GM12878 (cell line): ENCODE data around the gene PLCB2. TPM values are rescaled to one million over a fixed set of nuclear protein-coding genes. Genes with fewer than 3 reads are reported as not detected.
A peak's percentile ranks its signal among the peaks of the same experiment; 100 is the strongest.

Experiments used
- EGR1 ChIP-seq, 2 experiments: IDR thresholded peaks; 1 replicate in 1 of 2; 2 replicates in 1 of 2; pipeline ENCODE4 v1.6.1; 2011 to 2012; ENCODE audit warnings: low read depth in 2 of 2, low read length in 2 of 2, borderline replicate concordance in 1 of 2, mild to moderate bottlenecking in 1 of 2, moderate library complexity in 1 of 2
- FOS ChIP-seq: IDR thresholded peaks from 3 replicates; pipeline ENCODE4 v1.6.1; 2011; ENCODE audit warnings: borderline replicate concordance; ENCODE audit not compliant: insufficient read length; ENCODE audit errors: extremely low read depth
- HDAC6 ChIP-seq: fragments of 200-600 bp; sonication (generic); IDR thresholded peaks from one replicate; pipeline ENCODE4 v1.8.0; 2017; ENCODE audit warnings: antibody characterized with exemption; ENCODE audit not compliant: unreplicated experiment
- IKZF1 ChIP-seq: fragments of 450-650 bp; conservative IDR thresholded peaks from 2 replicates; pipeline ENCODE4 v1.6.1; 2017; ENCODE audit warnings: antibody characterized with exemption, mild to moderate bottlenecking
- IRF4 ChIP-seq: IDR thresholded peaks from 2 replicates; pipeline ENCODE4 v1.6.1; 2011; ENCODE audit warnings: low read depth, low read length
- JUNB ChIP-seq: IDR thresholded peaks from 2 replicates; pipeline ENCODE4 v1.6.1; 2016; ENCODE audit warnings: antibody characterized with exemption, mild to moderate bottlenecking
- MYB ChIP-seq: fragments of 150-350 bp; IDR thresholded peaks from 2 replicates; pipeline ENCODE4 v1.6.1; 2014; ENCODE audit warnings: mild to moderate bottlenecking, low read depth, low read length, borderline replicate concordance
- NFYA ChIP-seq: IDR thresholded peaks from 2 replicates; pipeline ENCODE4 v1.6.1; 2011; ENCODE audit warnings: low read depth, mild to moderate bottlenecking, low read length, improper control_type of control experiment, borderline replicate concordance
- PAX5 ChIP-seq: IDR thresholded peaks from 2 replicates; pipeline ENCODE4 v1.6.1; 2011; ENCODE audit warnings: low read depth, low read length, borderline replicate concordance
- RUNX3 ChIP-seq: IDR thresholded peaks from 2 replicates; pipeline ENCODE4 v1.6.1; 2012; ENCODE audit warnings: low read length, inconsistent platforms
- TCF12 ChIP-seq: IDR thresholded peaks from 2 replicates; pipeline ENCODE4 v1.6.1; 2011; ENCODE audit warnings: low read depth, mild to moderate bottlenecking, low read length
- TCF3 ChIP-seq: IDR thresholded peaks from 2 replicates; pipeline ENCODE4 v1.6.1; 2012; ENCODE audit warnings: low read depth, mild to moderate bottlenecking, low read length, borderline replicate concordance; ENCODE audit not compliant: insufficient read depth
- YBX1 ChIP-seq: fragments of 450-650 bp; IDR thresholded peaks from 2 replicates; pipeline ENCODE4 v1.6.1; 2016; ENCODE audit warnings: antibody characterized with exemption
- polyA plus RNA-seq, 11 experiments: library from polyadenylated mRNA; depleted of rRNA in 4 of 11; unstranded in 6 of 11; stranded (reverse) in 5 of 11; fragments of >200 nt; fragmentation: Nextera tagmentation in 4 of 11; fragmentation: Illumina TruSeq in 1 of 11; extraction: Ambion mirVana in 4 of 11; extraction: Trizol in 1 of 11; gene quantifications; 1 replicate in 1 of 11; 2 replicates in 10 of 11; pipeline versions ENCODE4 v1.2.1 to v1.2.3, GENCODE V29; 2011 to 2016; ENCODE audit warnings: inconsistent platforms in 2 of 11, missing spikeins in 2 of 11, low read depth in 1 of 11
- total RNA-seq, 4 experiments: library from RNA; depleted of rRNA in 3 of 4; stranded (reverse); fragments of >200 nt in 3 of 4; fragmentation: Illumina TruSeq in 1 of 4; extraction: Trizol in 1 of 4; gene quantifications; 2 replicates each; pipeline versions ENCODE4 v1.2.1 to v1.2.3, GENCODE V29; 2013 to 2021
- TF ChIP-seq, protein P1 (sequence below): fragments of 450-650 bp; IDR thresholded peaks from 2 replicates; pipeline ENCODE4 v1.6.1; 2016; ENCODE audit warnings: mild to moderate bottlenecking
- TF ChIP-seq, protein P2 (sequence below): fragments of 450-650 bp; IDR thresholded peaks from 2 replicates; pipeline ENCODE4 v1.6.1; 2017; ENCODE audit warnings: low read depth, mild to moderate bottlenecking, moderate library complexity
- TF ChIP-seq, protein P3 (sequence below): fragments of 450-650 bp; IDR thresholded peaks from 2 replicates; pipeline ENCODE4 v1.6.1; 2017; ENCODE audit warnings: mild to moderate bottlenecking, low read depth, inconsistent platforms; ENCODE audit not compliant: poor library complexity, severe bottlenecking
- TF ChIP-seq, protein P4 (sequence below): fragments of 450-650 bp; formaldehyde crosslinking; IDR thresholded peaks from 2 replicates; pipeline ENCODE4 v1.5.0; 2022; ENCODE audit warnings: mild to moderate bottlenecking, missing genetic modification characterization
- TF ChIP-seq, protein P5 (sequence below): fragments of 450-650 bp; formaldehyde crosslinking; IDR thresholded peaks from 2 replicates; pipeline ENCODE4 v1.4.0; 2022; ENCODE audit warnings: mild to moderate bottlenecking, moderate library complexity

The PLCB2 gene
- total and polyA plus RNA-seq, 10 of the 15 experiments (the other 5 are each of a cell fraction or from before 2014, with no cell fraction given), result 1.2 to 39.4 (median 10.7) TPM

DNA sequence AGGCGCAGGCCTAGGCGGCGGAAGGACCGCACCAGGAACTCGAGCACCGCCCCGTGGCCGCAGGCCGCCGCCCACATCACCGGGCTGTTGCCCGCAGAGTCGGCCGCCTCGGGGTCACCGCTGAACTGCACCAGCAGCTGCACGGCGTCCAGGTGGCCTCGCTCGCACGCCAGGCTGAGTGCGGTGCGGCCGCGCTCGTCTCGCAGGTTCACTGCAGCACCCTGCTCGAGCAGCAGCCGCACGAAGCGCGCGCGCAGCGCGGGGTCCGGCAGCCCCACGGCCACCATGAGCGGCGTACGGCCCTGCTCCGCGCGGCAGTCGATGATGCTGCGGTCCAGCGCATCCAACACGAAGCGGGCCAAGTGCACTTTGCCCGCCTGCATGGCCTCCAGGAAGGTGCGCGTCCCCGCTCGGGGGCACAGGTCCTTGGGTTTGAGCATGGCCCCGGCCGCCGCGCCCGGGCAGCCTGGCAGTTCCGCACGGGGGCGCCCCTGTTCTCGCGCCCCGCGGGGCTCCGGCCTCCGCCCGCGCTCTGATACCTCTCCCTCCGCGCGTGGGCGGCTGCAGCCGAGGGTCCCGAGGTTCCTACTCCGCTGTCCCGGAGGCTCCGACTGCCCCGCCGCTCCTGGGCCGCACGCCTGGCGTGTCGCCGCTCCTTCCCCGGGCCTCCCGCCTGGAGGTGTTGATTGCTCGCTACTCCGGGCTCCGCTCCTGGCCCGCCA is 25.4 kb downstream of the PLCB2 start (continued):
- TF ChIP-seq, protein P1, sequence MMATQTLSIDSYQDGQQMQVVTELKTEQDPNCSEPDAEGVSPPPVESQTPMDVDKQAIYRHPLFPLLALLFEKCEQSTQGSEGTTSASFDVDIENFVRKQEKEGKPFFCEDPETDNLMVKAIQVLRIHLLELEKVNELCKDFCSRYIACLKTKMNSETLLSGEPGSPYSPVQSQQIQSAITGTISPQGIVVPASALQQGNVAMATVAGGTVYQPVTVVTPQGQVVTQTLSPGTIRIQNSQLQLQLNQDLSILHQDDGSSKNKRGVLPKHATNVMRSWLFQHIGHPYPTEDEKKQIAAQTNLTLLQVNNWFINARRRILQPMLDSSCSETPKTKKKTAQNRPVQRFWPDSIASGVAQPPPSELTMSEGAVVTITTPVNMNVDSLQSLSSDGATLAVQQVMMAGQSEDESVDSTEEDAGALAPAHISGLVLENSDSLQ, result no peak
- TF ChIP-seq JUNB (no peak), YBX1 (no peak), FOS (no peak), TCF3 (peak; percentile 25; the same call in 1 of the 2 replicates), NFYA (no peak), MYB (no peak), EGR1 (IDR thresholded peaks at IDR 0.05; ENCODE audit: borderline replicate concordance in 1 of 2, low read depth in 2 of 2, low read length in 2 of 2) (peak in 1 of 2 experiments; percentile 63; a peak in 2 of 3 replicates), HDAC6 (peak; percentile 22), IRF4 (no peak), RUNX3 (no peak), TCF12 (0 out of 2 replicates have a peak, but pooled peaks have one; percentile 34), IKZF1 (peak; percentile 43), PAX5 (peak; percentile 21; the same call in 1 of the 2 replicates)
- TF ChIP-seq, protein P2, sequence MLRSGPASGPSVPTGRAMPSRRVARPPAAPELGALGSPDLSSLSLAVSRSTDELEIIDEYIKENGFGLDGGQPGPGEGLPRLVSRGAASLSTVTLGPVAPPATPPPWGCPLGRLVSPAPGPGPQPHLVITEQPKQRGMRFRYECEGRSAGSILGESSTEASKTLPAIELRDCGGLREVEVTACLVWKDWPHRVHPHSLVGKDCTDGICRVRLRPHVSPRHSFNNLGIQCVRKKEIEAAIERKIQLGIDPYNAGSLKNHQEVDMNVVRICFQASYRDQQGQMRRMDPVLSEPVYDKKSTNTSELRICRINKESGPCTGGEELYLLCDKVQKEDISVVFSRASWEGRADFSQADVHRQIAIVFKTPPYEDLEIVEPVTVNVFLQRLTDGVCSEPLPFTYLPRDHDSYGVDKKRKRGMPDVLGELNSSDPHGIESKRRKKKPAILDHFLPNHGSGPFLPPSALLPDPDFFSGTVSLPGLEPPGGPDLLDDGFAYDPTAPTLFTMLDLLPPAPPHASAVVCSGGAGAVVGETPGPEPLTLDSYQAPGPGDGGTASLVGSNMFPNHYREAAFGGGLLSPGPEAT, result no peak
- TF ChIP-seq, protein P3, sequence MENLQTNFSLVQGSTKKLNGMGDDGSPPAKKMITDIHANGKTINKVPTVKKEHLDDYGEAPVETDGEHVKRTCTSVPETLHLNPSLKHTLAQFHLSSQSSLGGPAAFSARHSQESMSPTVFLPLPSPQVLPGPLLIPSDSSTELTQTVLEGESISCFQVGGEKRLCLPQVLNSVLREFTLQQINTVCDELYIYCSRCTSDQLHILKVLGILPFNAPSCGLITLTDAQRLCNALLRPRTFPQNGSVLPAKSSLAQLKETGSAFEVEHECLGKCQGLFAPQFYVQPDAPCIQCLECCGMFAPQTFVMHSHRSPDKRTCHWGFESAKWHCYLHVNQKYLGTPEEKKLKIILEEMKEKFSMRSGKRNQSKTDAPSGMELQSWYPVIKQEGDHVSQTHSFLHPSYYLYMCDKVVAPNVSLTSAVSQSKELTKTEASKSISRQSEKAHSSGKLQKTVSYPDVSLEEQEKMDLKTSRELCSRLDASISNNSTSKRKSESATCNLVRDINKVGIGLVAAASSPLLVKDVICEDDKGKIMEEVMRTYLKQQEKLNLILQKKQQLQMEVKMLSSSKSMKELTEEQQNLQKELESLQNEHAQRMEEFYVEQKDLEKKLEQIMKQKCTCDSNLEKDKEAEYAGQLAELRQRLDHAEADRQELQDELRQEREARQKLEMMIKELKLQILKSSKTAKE, result no peak
- TF ChIP-seq, protein P4, sequence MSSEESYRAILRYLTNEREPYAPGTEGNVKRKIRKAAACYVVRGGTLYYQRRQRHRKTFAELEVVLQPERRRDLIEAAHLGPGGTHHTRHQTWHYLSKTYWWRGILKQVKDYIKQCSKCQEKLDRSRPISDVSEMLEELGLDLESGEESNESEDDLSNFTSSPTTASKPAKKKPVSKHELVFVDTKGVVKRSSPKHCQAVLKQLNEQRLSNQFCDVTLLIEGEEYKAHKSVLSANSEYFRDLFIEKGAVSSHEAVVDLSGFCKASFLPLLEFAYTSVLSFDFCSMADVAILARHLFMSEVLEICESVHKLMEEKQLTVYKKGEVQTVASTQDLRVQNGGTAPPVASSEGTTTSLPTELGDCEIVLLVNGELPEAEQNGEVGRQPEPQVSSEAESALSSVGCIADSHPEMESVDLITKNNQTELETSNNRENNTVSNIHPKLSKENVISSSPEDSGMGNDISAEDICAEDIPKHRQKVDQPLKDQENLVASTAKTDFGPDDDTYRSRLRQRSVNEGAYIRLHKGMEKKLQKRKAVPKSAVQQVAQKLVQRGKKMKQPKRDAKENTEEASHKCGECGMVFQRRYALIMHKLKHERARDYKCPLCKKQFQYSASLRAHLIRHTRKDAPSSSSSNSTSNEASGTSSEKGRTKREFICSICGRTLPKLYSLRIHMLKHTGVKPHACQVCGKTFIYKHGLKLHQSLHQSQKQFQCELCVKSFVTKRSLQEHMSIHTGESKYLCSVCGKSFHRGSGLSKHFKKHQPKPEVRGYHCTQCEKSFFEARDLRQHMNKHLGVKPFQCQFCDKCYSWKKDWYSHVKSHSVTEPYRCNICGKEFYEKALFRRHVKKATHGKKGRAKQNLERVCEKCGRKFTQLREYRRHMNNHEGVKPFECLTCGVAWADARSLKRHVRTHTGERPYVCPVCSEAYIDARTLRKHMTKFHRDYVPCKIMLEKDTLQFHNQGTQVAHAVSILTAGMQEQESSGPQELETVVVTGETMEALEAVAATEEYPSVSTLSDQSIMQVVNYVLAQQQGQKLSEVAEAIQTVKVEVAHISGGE (CRISPR knock-in tag), result no peak
- TF ChIP-seq, protein P5, sequence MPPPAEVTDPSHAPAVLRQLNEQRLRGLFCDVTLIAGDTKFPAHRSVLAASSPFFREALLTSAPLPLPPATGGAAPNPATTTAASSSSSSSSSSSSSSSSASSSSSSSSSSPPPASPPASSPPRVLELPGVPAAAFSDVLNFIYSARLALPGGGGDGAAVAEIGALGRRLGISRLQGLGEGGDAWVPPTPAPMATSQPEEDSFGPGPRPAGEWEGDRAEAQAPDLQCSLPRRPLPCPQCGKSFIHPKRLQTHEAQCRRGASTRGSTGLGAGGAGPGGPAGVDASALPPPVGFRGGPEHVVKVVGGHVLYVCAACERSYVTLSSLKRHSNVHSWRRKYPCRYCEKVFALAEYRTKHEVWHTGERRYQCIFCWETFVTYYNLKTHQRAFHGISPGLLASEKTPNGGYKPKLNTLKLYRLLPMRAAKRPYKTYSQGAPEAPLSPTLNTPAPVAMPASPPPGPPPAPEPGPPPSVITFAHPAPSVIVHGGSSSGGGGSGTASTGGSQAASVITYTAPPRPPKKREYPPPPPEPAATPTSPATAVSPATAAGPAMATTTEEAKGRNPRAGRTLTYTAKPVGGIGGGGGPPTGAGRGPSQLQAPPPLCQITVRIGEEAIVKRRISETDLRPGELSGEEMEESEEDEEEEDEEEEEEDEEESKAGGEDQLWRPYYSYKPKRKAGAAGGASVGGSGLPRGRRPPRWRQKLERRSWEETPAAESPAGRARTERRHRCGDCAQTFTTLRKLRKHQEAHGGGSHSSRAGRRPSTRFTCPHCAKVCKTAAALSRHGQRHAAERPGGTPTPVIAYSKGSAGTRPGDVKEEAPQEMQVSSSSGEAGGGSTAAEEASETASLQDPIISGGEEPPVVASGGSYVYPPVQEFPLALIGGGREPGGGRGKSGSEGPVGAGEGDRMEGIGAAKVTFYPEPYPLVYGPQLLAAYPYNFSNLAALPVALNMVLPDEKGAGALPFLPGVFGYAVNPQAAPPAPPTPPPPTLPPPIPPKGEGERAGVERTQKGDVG (CRISPR knock-in tag), result no peak
